Liver (tissue), 9 donors: Measurements from ENCODE around the gene NOS2. TPM values are rescaled to one million over a fixed set of nuclear protein-coding genes. Genes with fewer than 3 reads are reported as not detected.

Experiments used
- DNase-seq: peaks from one replicate; pipeline ENCODE4 v3.0.0-alpha.2; 2017; ENCODE audit warnings: low spot score
- H3K27ac ChIP-seq, 2 donors: one replicate each; pipeline ENCODE4 v1.7.0; 2013; ENCODE audit warnings: inconsistent platforms in 2 of 2, low read length in 2 of 2, control low read depth in 1 of 2, low read depth in 1 of 2, mild to moderate bottlenecking in 1 of 2
- H3K27me3 ChIP-seq, 4 donors: one replicate each; pipeline versions ENCODE4 v1.6.1 to v1.7.0; 2013; ENCODE audit warnings: low read length in 3 of 4, inconsistent platforms in 1 of 4, mild to moderate bottlenecking in 1 of 4, moderate library complexity in 1 of 4; ENCODE audit not compliant: control insufficient read depth in 4 of 4, insufficient read depth in 4 of 4
- H3K36me3 ChIP-seq, 4 donors: one replicate each; pipeline versions ENCODE4 v1.6.1 to v1.7.0; 2013; ENCODE audit warnings: low read length in 3 of 4, mild to moderate bottlenecking in 3 of 4, low read depth in 1 of 4, moderate library complexity in 1 of 4; ENCODE audit not compliant: control insufficient read depth in 4 of 4, insufficient read depth in 3 of 4
- H3K4me1 ChIP-seq, 4 donors: one replicate each; pipeline versions ENCODE4 v1.6.1 to v1.7.0; 2013; ENCODE audit warnings: low read length in 3 of 4, mild to moderate bottlenecking in 3 of 4, moderate library complexity in 1 of 4; ENCODE audit not compliant: control insufficient read depth in 4 of 4, insufficient read depth in 4 of 4
- H3K4me3 ChIP-seq, 3 donors: one replicate each; pipeline versions ENCODE4 v1.6.1 to v1.7.0; 2013; ENCODE audit warnings: low read length in 3 of 3, control low read depth in 1 of 3, low read depth in 1 of 3, mild to moderate bottlenecking in 1 of 3
- H3K9ac ChIP-seq, 2 donors: one replicate each; pipeline ENCODE4 v1.7.0; 2013; ENCODE audit warnings: low read length in 2 of 2, mild to moderate bottlenecking in 2 of 2, moderate library complexity in 2 of 2, control low read depth in 1 of 2, low read depth in 1 of 2
- H3K9me3 ChIP-seq, 4 donors: one replicate each; pipeline versions ENCODE4 v1.6.1 to v1.7.0; 2013; ENCODE audit warnings: low read length in 3 of 4; ENCODE audit not compliant: control insufficient read depth in 4 of 4
- ATF3 ChIP-seq: IDR thresholded peaks from 2 replicates; pipeline ENCODE4 v1.6.1; 2016; ENCODE audit warnings: antibody characterized with exemption
- CTCF ChIP-seq: fragments of 150-350 bp; IDR thresholded peaks from 2 replicates; pipeline ENCODE4 v1.5.1; 2017; ENCODE audit warnings: improper control_type of control experiment, low read depth, low read length; ENCODE audit not compliant: missing input control
- EGR1 ChIP-seq, 2 donors: IDR thresholded peaks; 2 replicates each; pipeline ENCODE4 v1.6.1; 2016 to 2018; ENCODE audit warnings: antibody characterized with exemption in 2 of 2, low read depth in 2 of 2
- FOXA2 ChIP-seq: IDR thresholded peaks from 2 replicates; pipeline ENCODE4 v1.6.1; 2016; ENCODE audit warnings: antibody characterized with exemption
- GABPA ChIP-seq, 2 donors: IDR thresholded peaks in 1 of 2; conservative IDR thresholded peaks in 1 of 2; 2 replicates each; pipeline ENCODE4 v1.6.1; 2016; ENCODE audit warnings: antibody characterized with exemption in 2 of 2, mild to moderate bottlenecking in 1 of 2, moderate library complexity in 1 of 2
- HNF4A ChIP-seq, 2 donors: conservative IDR thresholded peaks; 2 replicates each; pipeline ENCODE4 v1.6.1; 2016; ENCODE audit warnings: antibody characterized with exemption in 2 of 2, mild to moderate bottlenecking in 2 of 2
- HNF4G ChIP-seq: IDR thresholded peaks from 2 replicates; pipeline ENCODE4 v1.6.1; 2016; ENCODE audit warnings: antibody characterized with exemption
- JUND ChIP-seq, 2 donors: IDR thresholded peaks; 2 replicates each; pipeline ENCODE4 v1.6.1; 2016; ENCODE audit warnings: antibody characterized with exemption in 2 of 2
- MAX ChIP-seq: IDR thresholded peaks from 2 replicates; pipeline ENCODE4 v1.6.1; 2016; ENCODE audit warnings: antibody characterized with exemption
- NR2F2 ChIP-seq: IDR thresholded peaks from 2 replicates; pipeline ENCODE4 v1.6.1; 2016; ENCODE audit warnings: antibody characterized with exemption
- RAD21 ChIP-seq, 2 donors: IDR thresholded peaks; 2 replicates each; pipeline ENCODE4 v1.6.1; 2016; ENCODE audit warnings: antibody characterized with exemption in 2 of 2, mild to moderate bottlenecking in 2 of 2
- REST ChIP-seq: IDR thresholded peaks from 2 replicates; pipeline ENCODE4 v1.6.1; 2016; ENCODE audit warnings: antibody characterized with exemption, mild to moderate bottlenecking
- RXRA ChIP-seq, 2 donors: IDR thresholded peaks; 2 replicates each; pipeline ENCODE4 v1.6.1; 2017 to 2018; ENCODE audit warnings: antibody characterized with exemption in 2 of 2, mild to moderate bottlenecking in 1 of 2
- TAF1 ChIP-seq: conservative IDR thresholded peaks from 2 replicates; pipeline ENCODE4 v1.6.1; 2016; ENCODE audit warnings: antibody characterized with exemption, mild to moderate bottlenecking
- YY1 ChIP-seq: IDR thresholded peaks from 2 replicates; pipeline ENCODE4 v1.6.1; 2016; ENCODE audit warnings: antibody characterized with exemption, mild to moderate bottlenecking
- ZBTB33 ChIP-seq: IDR thresholded peaks from 2 replicates; pipeline ENCODE4 v1.6.1; 2016; ENCODE audit warnings: antibody characterized with exemption
- WGBS: extraction: QIAGEN DNeasy Blood & Tissue Kit; methylation state at CpG from one replicate; pipeline ENCODE4 v1.1.7; 2013; 5-methylcytosine and 5-hydroxymethylcytosine counted together
- polyA plus RNA-seq, 2 donors: library from polyadenylated mRNA; stranded (reverse) in 1 of 2; unstranded in 1 of 2; fragments of 200-250 nt in 1 of 2; fragments of >200 nt in 1 of 2; fragmentation: Nextera tagmentation in 1 of 2; extraction: Ambion mirVana in 1 of 2; gene quantifications; one replicate each; pipeline versions ENCODE4 v1.2.1 to v1.2.3, GENCODE V29; 2013 to 2015
- total RNA-seq, 2 donors: library from RNA; depleted of rRNA; stranded (reverse); fragments of >200 nt; gene quantifications; one replicate each; pipeline ENCODE4 v1.2.3, GENCODE V29; 2014
- donor health status: healthy.
- donor health status: healthy.
- donor health status: healthy.
- donor health status: healthy.
- donor health status: healthy.

The NOS2 gene
- total and polyA plus RNA-seq, 4 donors = under 0.01 to 0.01 TPM; not detected in 2

GRCh38 chr17:27805520-27806146 is 5.3 kb upstream of the NOS2 start:
- H3K36me3 ChIP-seq = no peaks in the 10 kb centered on the region
- H3K9me3 ChIP-seq = no peaks in the 10 kb centered on the region
- peak; percentile 80 for DNase-seq
- TF ChIP-seq RAD21 (IDR thresholded peaks at IDR 0.05) (peak; percentile 97), RXRA (IDR thresholded peaks at IDR 0.05) (peak in 1 of 2 donors; percentile 35), CTCF (peak; percentile 91), REST (no peak)
- H3K4me3 ChIP-seq = peak overlapping the region in 1 of 3 donors; percentile 21
- WGBS = 1% methylated on average over 14 of the region's 14 CpGs
- no peaks in the 10 kb centered on the region for H3K27me3 ChIP-seq
- H3K27ac ChIP-seq = no peak overlapping the region
- peaks cover 0 to 11% (median 8%) of the 10 kb centered on the region in 4 donors for H3K4me1 ChIP-seq
- peak overlapping the region in 1 of 2 donors; percentile 4 for H3K9ac ChIP-seq

GRCh38 chr17:27804113-27804512 is 3.8 kb upstream of the NOS2 start:
- Histone ChIP-seq H3K36me3 (no peaks in the 10 kb centered on the region), H3K9me3 (no peaks in the 10 kb centered on the region), H3K9ac (no peak overlapping the region), H3K27me3 (no peaks in the 10 kb centered on the region), H3K27ac (no peak overlapping the region), H3K4me1 (peaks cover 0 to 17% (median 11%) of the 10 kb centered on the region in 4 donors), H3K4me3 (no peak overlapping the region)
- WGBS = 87% methylated on average over 10 of the region's 10 CpGs
- no peak for DNase-seq
- TF ChIP-seq HNF4A (conservative IDR thresholded peaks at IDR 0.05) (no peak), TAF1 (no peak), RXRA (IDR thresholded peaks at IDR 0.05) (no peak), NR2F2 (no peak), YY1 (no peak), GABPA (IDR thresholded peaks at IDR 0.05 in 1 of 2, conservative IDR thresholded peaks at IDR 0.05 in 1 of 2) (no peak), EGR1 (IDR thresholded peaks at IDR 0.05; ENCODE audit: low read depth in 2 of 2) (no peak), REST (no peak), MAX (no peak), FOXA2 (no peak), CTCF (no peak), JUND (IDR thresholded peaks at IDR 0.05) (no peak), ZBTB33 (no peak), ATF3 (no peak), HNF4G (no peak), RAD21 (IDR thresholded peaks at IDR 0.05) (no peak)
